IMR-90 (cell line): ENCODE measurements around the gene FBH1. TPM values are rescaled to one million over a fixed set of nuclear protein-coding genes. Genes with fewer than 3 reads are reported as not detected.
"Not testable (repeated sequence)": the region's sequence is repeated elsewhere in the genome, so short reads cannot be mapped to it uniquely, and the experiment has no call there.

Source experiments
- ATAC-seq: fragments of 200-7000 bp; cut with Tn5 transposase; 2 replicates; pipeline ENCODE4 v1.9.1; 2020; ENCODE audit warnings: low read depth, mild to moderate bottlenecking, moderate library complexity
- BruUV-seq: library from RNA; stranded (reverse); fragments of 400-500 nt; replicated peaks from 2 replicates; lab custom pipeline; 2021; lab: Mats Ljungman, UMichigan
- CTCF ChIA-PET: fragments of 300-600 bp; formaldehyde crosslinking; extraction: SDS; loops from one replicate; lab custom pipeline; 2021; ENCODE audit warnings: antibody characterized with exemption; lab: Yijun Ruan, JAX
- POLR2A ChIA-PET: fragments of 300-600 bp; sonication (Branson Sonifier 250); formaldehyde crosslinking; loops from one replicate; lab custom pipeline; 2022; ENCODE audit warnings: antibody characterized with exemption; ENCODE audit not compliant: unreplicated experiment; lab: Charles Lee
- DNase-seq: peaks from one replicate; pipeline ENCODE4 v3.0.0; 2013
- H2AFZ ChIP-seq: replicated peaks from 2 replicates; pipeline ENCODE3; 2013; ENCODE audit warnings: low read length, mild to moderate bottlenecking; ENCODE audit not compliant: poor library complexity
- H2AK5ac ChIP-seq: 2 replicates; pipeline ENCODE4 v1.6.1; 2013; ENCODE audit warnings: low read depth, low read length, inconsistent platforms
- H2AK9ac ChIP-seq: replicated peaks from 2 replicates; pipeline ENCODE3; 2013; ENCODE audit warnings: mild to moderate bottlenecking, low read depth, low read length, moderate library complexity; ENCODE audit not compliant: poor library complexity
- H2BK120ac ChIP-seq: 2 replicates; pipeline ENCODE4 v1.6.1; 2013; ENCODE audit warnings: low read depth, low read length, inconsistent platforms
- H2BK15ac ChIP-seq: 3 replicates; pipeline ENCODE4 v1.6.1; 2013; ENCODE audit warnings: low read depth, low read length, inconsistent platforms
- H2BK20ac ChIP-seq: 2 replicates; pipeline ENCODE4 v1.6.1; 2013; ENCODE audit warnings: low read depth, mild to moderate bottlenecking, inconsistent platforms, low read length, moderate library complexity
- H2BK5ac ChIP-seq: 2 replicates; pipeline ENCODE4 v1.6.1; 2013; ENCODE audit warnings: mild to moderate bottlenecking, low read depth, low read length, inconsistent platforms; ENCODE audit not compliant: poor library complexity, severe bottlenecking
- H3K14ac ChIP-seq: replicated peaks from 2 replicates; pipeline ENCODE4 v1.6.1; 2013; ENCODE audit warnings: low read depth, low read length, inconsistent platforms
- H3K18ac ChIP-seq: 2 replicates; pipeline ENCODE4 v1.6.1; 2013; ENCODE audit warnings: low read depth, low read length, control low read depth
- H3K23ac ChIP-seq: 2 replicates; pipeline ENCODE4 v1.6.1; 2013; ENCODE audit warnings: low read depth, low read length, inconsistent platforms
- H3K27ac ChIP-seq: 2 replicates; pipeline ENCODE4 v1.5.1; 2013; ENCODE audit warnings: mild to moderate bottlenecking, control low read depth, low read length; ENCODE audit not compliant: insufficient read depth
- H3K27me3 ChIP-seq: 2 replicates; pipeline ENCODE4 v1.6.1; 2013; ENCODE audit warnings: low read length; ENCODE audit not compliant: control insufficient read depth, insufficient read depth
- H3K36me3 ChIP-seq: 2 replicates; pipeline ENCODE4 v1.6.1; 2013; ENCODE audit warnings: low read length, mixed read lengths; ENCODE audit not compliant: control insufficient read depth, insufficient read depth
- H3K4ac ChIP-seq: 2 replicates; pipeline ENCODE4 v1.6.1; 2013; ENCODE audit warnings: low read depth, low read length, inconsistent platforms
- H3K4me1 ChIP-seq: 2 replicates; pipeline ENCODE4 v1.6.1; 2013; ENCODE audit warnings: low read length, mixed read lengths; ENCODE audit not compliant: control insufficient read depth, insufficient read depth
- H3K4me2 ChIP-seq: 2 replicates; pipeline ENCODE4 v1.6.1; 2013; ENCODE audit warnings: low read depth, mild to moderate bottlenecking, control low read depth, low read length, moderate library complexity
- H3K4me3 ChIP-seq: 2 replicates; pipeline ENCODE4 v1.5.1; 2013; ENCODE audit warnings: low read depth, mild to moderate bottlenecking, control low read depth, low read length, moderate library complexity; ENCODE audit not compliant: insufficient read depth
- H3K56ac ChIP-seq: 2 replicates; pipeline ENCODE4 v1.6.1; 2013; ENCODE audit warnings: low read length, inconsistent platforms; ENCODE audit not compliant: insufficient read depth; ENCODE audit errors: extremely low read depth
- H3K79me1 ChIP-seq, 2 experiments: 2 replicates each; pipeline ENCODE4 v1.6.1; 2013; ENCODE audit warnings: low read length in 2 of 2, inconsistent platforms in 1 of 2, low read depth in 1 of 2
- H3K9ac ChIP-seq: 2 replicates; pipeline ENCODE4 v1.6.1; 2013; ENCODE audit warnings: low read depth, low read length, control low read depth
- H3K9me1 ChIP-seq: 2 replicates; pipeline ENCODE4 v1.6.1; 2013; ENCODE audit warnings: low read length, inconsistent platforms; ENCODE audit not compliant: insufficient read depth
- H3K9me3 ChIP-seq: 2 replicates; pipeline ENCODE4 v1.6.1; 2013; ENCODE audit warnings: low read length; ENCODE audit not compliant: control insufficient read depth, insufficient read depth
- H4K20me1 ChIP-seq: 2 replicates; pipeline ENCODE4 v1.6.1; 2013; ENCODE audit warnings: low read length, inconsistent platforms; ENCODE audit not compliant: insufficient read depth
- H4K5ac ChIP-seq: 2 replicates; pipeline ENCODE4 v1.6.1; 2013; ENCODE audit warnings: mild to moderate bottlenecking, low read depth, low read length, control low read depth
- H4K8ac ChIP-seq, 2 experiments: 2 replicates each; pipeline ENCODE4 v1.6.1; 2013; ENCODE audit warnings: low read depth in 2 of 2, low read length in 2 of 2, control low read depth in 1 of 2, inconsistent platforms in 1 of 2
- H4K91ac ChIP-seq: 2 replicates; pipeline ENCODE4 v1.6.1; 2013; ENCODE audit warnings: low read depth, low read length, inconsistent platforms; ENCODE audit not compliant: insufficient read depth
- BHLHE40 ChIP-seq: fragments of 150-350 bp; IDR thresholded peaks from 2 replicates; pipeline ENCODE4 v1.6.1; 2016; ENCODE audit warnings: mild to moderate bottlenecking, low read depth, low read length
- CTCF ChIP-seq: conservative IDR thresholded peaks from 2 replicates; pipeline ENCODE4 v1.5.1; 2012; ENCODE audit warnings: mild to moderate bottlenecking, low read depth, low read length, improper control_type of control experiment
- MXI1 ChIP-seq: IDR thresholded peaks from 2 replicates; pipeline ENCODE4 v1.6.1; 2012; ENCODE audit warnings: low read depth, mild to moderate bottlenecking, low read length, moderate library complexity, borderline replicate concordance
- SMC3 ChIP-seq: fragments of 150-350 bp; IDR thresholded peaks from 2 replicates; pipeline ENCODE4 v1.6.1; 2016; ENCODE audit warnings: low read depth, mild to moderate bottlenecking, antibody characterized with exemption, low read length, moderate library complexity
- WGBS, 2 experiments: methylation state at CpG; one replicate each; pipeline versions ENCODE4 v1.1.5 to v1.1.7; 2013; ENCODE audit warnings: missing lambda C conversion rate in 2 of 2; ENCODE audit not compliant: insufficient read length in 1 of 2; ENCODE audit errors: extremely low coverage in 2 of 2; 5-methylcytosine and 5-hydroxymethylcytosine counted together
- dilution Hi-C: fragments of 300-500 bp; cut with HindIII; formaldehyde crosslinking; loops from one replicate; pipeline ENCODE4 v1.14.3; 2018; ENCODE audit warnings: low sequenced_read_pairs; ENCODE audit not compliant: unreplicated experiment
- in situ Hi-C: fragments of 300-500 bp; cut with MboI; formaldehyde crosslinking; loops from 3 replicates; pipeline ENCODE4 v1.14.3; 2019; ENCODE audit warnings: low sequenced_read_pairs, inconsistent platforms, mixed read lengths
- intact Hi-C: fragments of 100-400 bp; cut with micrococcal nuclease; formaldehyde crosslinking; loops from 2 replicates; pipeline ENCODE4 v1.10.0; 2022
- polyA plus RNA-seq, 3 experiments: library from polyadenylated mRNA; depleted of rRNA; stranded (reverse); fragments of >200 nt; gene quantifications; 2 replicates each; pipeline ENCODE4 v1.2.3, GENCODE V29; 2012; ENCODE audit warnings: low replicate concordance in 1 of 3
- total RNA-seq: library from RNA; depleted of rRNA; stranded (reverse); fragments of >200 nt; gene quantifications from 2 replicates; pipeline ENCODE4 v1.2.3, GENCODE V29; 2012

Gene FBH1
- total and polyA plus RNA-seq, 2 of the 4 experiments (the other 2 are of a cell fraction): 59.3 to 72.2 TPM

- Histone ChIP-seq H3K9me1 (no peaks in the 10 kb centered on the region), H4K8ac (peak overlapping the region in 1 of 2 experiments; percentile 23; a peak in 1 of 4 replicates), H2BK120ac (no peak overlapping the region), H2AK5ac (no peak overlapping the region), H3K4me3 (no peak overlapping the region), H3K4ac (no peak overlapping the region), H4K20me1 (no peaks in the 10 kb centered on the region), H3K9me3 (no peaks in the 10 kb centered on the region), H3K14ac (no peak overlapping the region), H3K36me3 (no peaks in the 10 kb centered on the region), H3K4me1 (no peaks in the 10 kb centered on the region), H3K27ac (no peak overlapping the region), H4K91ac (no peak overlapping the region), H3K56ac (no peak overlapping the region; the same call in 1 of the 2 replicates), H2BK15ac (no peak overlapping the region), H4K5ac (no peak overlapping the region), H3K23ac (no peak overlapping the region), H3K27me3 (no peaks in the 10 kb centered on the region), H3K79me1 (no peaks in the 10 kb centered on the region), H2BK5ac (no peak overlapping the region), H3K18ac (no peak overlapping the region), H3K4me2 (no peak overlapping the region), H2BK20ac (no peak overlapping the region), H2AFZ (peak overlapping the region; percentile 18), H2AK9ac (no peak overlapping the region), H3K9ac (no peak overlapping the region)
- no TSS peak for BruUV-seq
- WGBS, 2 experiments: 100% methylated on average over 1 of the region's 13 CpGs; no CpG with 5 or more reads in 1 of the 2 experiments
- dilution Hi-C loops (no loop called here), in situ Hi-C loops (no loop called here), intact Hi-C loops (no loop called here)
- ATAC-seq: no peak
- ChIA-PET POLR2A (interaction anchor here (0.6 kb wide), 1 partner anchor 142 kb away, joined by 9 read pairs; no protein-coding TSS in a partner anchor), CTCF (interaction anchor here (0.6 kb wide), 1 partner anchor 566 kb away, joined by 3 read pairs; no protein-coding TSS in a partner anchor)
- DNase-seq: peak; percentile 28
- TF ChIP-seq BHLHE40 (peak; percentile 82), SMC3 (no peak), MXI1 (no peak), CTCF (no peak)
Observed at GRCh38 chr10:5844345-5845055, 45.5 kb upstream of the FBH1 start.

GRCh38 chr10:5846667-5847066 lies 43.4 kb upstream of the FBH1 start:
- H2BK15ac ChIP-seq, H3K27me3 ChIP-seq, H3K36me3 ChIP-seq, H3K4me3 ChIP-seq, H3K9me3 ChIP-seq, H4K5ac ChIP-seq, H3K9ac ChIP-seq, H3K23ac ChIP-seq, H2BK5ac ChIP-seq, H2AK9ac ChIP-seq, H4K20me1 ChIP-seq, H2AFZ ChIP-seq, H3K4me1 ChIP-seq, H4K91ac ChIP-seq, H2AK5ac ChIP-seq, intact Hi-C loops, H4K8ac ChIP-seq, H3K9me1 ChIP-seq, ATAC-seq, BruUV-seq, DNase-seq, H3K56ac ChIP-seq, H3K4me2 ChIP-seq, H3K14ac ChIP-seq, H2BK20ac ChIP-seq, H3K4ac ChIP-seq, H3K18ac ChIP-seq, H2BK120ac ChIP-seq, dilution Hi-C loops, in situ Hi-C loops, CTCF ChIA-PET, POLR2A ChIA-PET, H3K79me1 ChIP-seq, H3K27ac ChIP-seq: not testable (repeated sequence)
- no CpG with 5 or more reads among the region's 4 CpGs for WGBS, 2 experiments
